Stimulated activated CD4-positive, alpha-beta T cell treated with anti-CD3 and anti-CD28 coated beads, Interleukin-1b, Interleukin-23, amount 100 ng/mL, for 24 hours (primary cell): ENCODE results near the gene VNN1.
"Not testable (repeated sequence)": the region's sequence is repeated elsewhere in the genome, so short reads cannot be mapped to it uniquely, and the experiment has no call there.

Source experiments
- DNase-seq, 4 experiments: peaks; one replicate each; pipeline ENCODE4 v3.0.0-alpha.2; 2020; ENCODE audit warnings: low read depth in 4 of 4, low spot score in 1 of 4

Gene VNN1

GRCh38 chr6:132675002-132675401 is 38.9 kb downstream of the VNN1 start:
- DNase-seq, result no peak

GRCh38 chr6:132673376-132674094 is 40.3 kb downstream of the VNN1 start:
- DNase-seq, result no peak

GRCh38 chr6:132671295-132671694 is 42.6 kb downstream of the VNN1 start:
- no peak for DNase-seq

- DNase-seq, result no peak
These were observed 44.1 kb downstream of the VNN1 start for GRCh38 chr6:132669690-132670291.

- DNase-seq, result no peak
These were observed 47.7 kb downstream of the VNN1 start for GRCh38 chr6:132666118-132666517.

GRCh38 chr6:132664309-132665034 is 49.4 kb downstream of the VNN1 start:
- no peak for DNase-seq

GRCh38 chr6:132663661-132664060 is 50.2 kb downstream of the VNN1 start:
- no peak for DNase-seq

- no peak for DNase-seq
These were observed 51.9 kb downstream of the VNN1 start for GRCh38 chr6:132661906-132662305.

GRCh38 chr6:132659082-132659481 is 54.8 kb downstream of the VNN1 start, which contains the start of gene TAAR1:
Gene TAAR1 (minus strand): TSS chr6:132659182. CDS start chr6:132646003, 13,179 bp downstream.
- DNase-seq, result no peak

- DNase-seq, result no peak
These were observed 62.8 kb downstream of the VNN1 start for GRCh38 chr6:132651062-132651461.

- no peak for DNase-seq
These were observed 63.4 kb downstream of the VNN1 start for GRCh38 chr6:132650429-132650828.

- DNase-seq, result no peak
These were observed 65.0 kb downstream of the VNN1 start for GRCh38 chr6:132648828-132649227.

GRCh38 chr6:132648356-132648755 is 65.5 kb downstream of the VNN1 start:
- no peak for DNase-seq

- no peak for DNase-seq
These were observed 70.3 kb downstream of the VNN1 start for GRCh38 chr6:132643547-132643946.

- DNase-seq, result not testable (repeated sequence)
These were observed 76.7 kb downstream of the VNN1 start for GRCh38 chr6:132637135-132637534.

GRCh38 chr6:132635906-132636305 is 77.9 kb downstream of the VNN1 start:
- DNase-seq, result not testable (repeated sequence)

GRCh38 chr6:132635288-132635687 is 78.6 kb downstream of the VNN1 start:
- not testable (repeated sequence) for DNase-seq

- no peak for DNase-seq
These were observed 79.1 kb downstream of the VNN1 start for GRCh38 chr6:132634796-132635195.

GRCh38 chr6:132633362-132633761 is 80.5 kb downstream of the VNN1 start:
- no peak for DNase-seq
